Gastrocnemius medialis (tissue), 4 donors: Measurements from ENCODE around the gene OPRM1.

Source experiments
- CTCF ChIP-seq, 5 experiments: fragments of 450-650 bp in 3 of 5; fragments of 200-600 bp in 2 of 5; sonication (generic) in 2 of 5; IDR thresholded peaks in 4 of 5; conservative IDR thresholded peaks in 1 of 5; 1 replicate in 4 of 5; 2 replicates in 1 of 5; pipeline ENCODE4 v1.5.1; 2016 to 2019; ENCODE audit warnings: antibody characterized with exemption in 5 of 5, mild to moderate bottlenecking in 3 of 5, moderate library complexity in 3 of 5
- POLR2A ChIP-seq, 2 donors: fragments of 450-650 bp; IDR thresholded peaks; one replicate each; pipeline ENCODE4 v1.6.1; 2017; ENCODE audit warnings: antibody characterized with exemption in 2 of 2, mild to moderate bottlenecking in 2 of 2, moderate library complexity in 2 of 2

GRCh38 chr6:154261688-154262397, 222.8 kb downstream of the OPRM1 start:
- no peak for TF ChIP-seq CTCF (IDR thresholded peaks at IDR 0.05 in 4 of 5, conservative IDR thresholded peaks at IDR 0.05 in 1 of 5)
- TF ChIP-seq POLR2A (IDR thresholded peaks at IDR 0.05), result no peak
